ENCODE data around the gene SRPRB. TPM values are rescaled to one million over a fixed set of nuclear protein-coding genes. Genes with fewer than 3 reads are reported as not detected.

SRPRB gene
- total and polyA plus RNA-seq, 9 of the 15 experiments (the other 6 are each of a cell fraction or from before 2014, with no cell fraction given) = 29.5 to 66.0 (median 41.4) TPM

DNA sequence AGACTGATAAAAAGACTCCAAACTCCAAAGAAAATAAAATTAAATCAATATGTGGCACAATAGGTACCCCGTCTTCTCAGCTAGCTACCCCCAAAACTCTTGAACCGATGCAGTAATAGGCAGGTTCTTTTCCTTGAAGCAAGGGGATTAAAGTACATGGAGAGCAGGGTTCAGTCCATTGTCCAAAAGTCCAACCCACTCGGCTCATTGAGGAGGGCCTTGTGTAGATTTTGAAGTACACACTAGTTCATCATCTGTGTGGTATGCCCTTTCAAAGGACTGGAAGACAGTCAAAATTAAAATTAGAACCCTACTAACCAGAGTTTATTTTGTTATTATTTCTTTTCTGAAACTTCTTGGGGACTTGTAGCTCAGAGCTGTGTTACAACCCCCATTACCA is 36.1 kb upstream of the SRPRB start:
- ATAC-seq = no peak
- BruUV-seq (replicated peaks) = no TSS peak
- H3K9ac ChIP-seq (ENCODE audit: insufficient read depth in 1 of 2, low read depth in 2 of 2, low read length in 2 of 2) = no peak overlapping the region
- H3K36me3 ChIP-seq (ENCODE audit: control insufficient read depth, insufficient read depth, low read length) = no peaks in the 10 kb centered on the region
- no peaks in the 10 kb centered on the region for H4K20me1 ChIP-seq (replicated peaks; ENCODE audit: control insufficient read depth, insufficient read depth, low read length)
- TF ChIP-seq NFIX (CRISPR knock-in tag; IDR thresholded peaks at IDR 0.05; ENCODE audit: low read depth) (no peak), CBX1 (IDR thresholded peaks at IDR 0.05; ENCODE audit: low read depth) (no peak), ZKSCAN8 (CRISPR knock-in tag; IDR thresholded peaks at IDR 0.05) (no peak), TGIF2 (CRISPR knock-in tag; IDR thresholded peaks at IDR 0.05) (no peak), ZBTB1 (CRISPR knock-in tag; IDR thresholded peaks at IDR 0.05; ENCODE audit: borderline replicate concordance, low read depth) (no peak), ZNF764 (CRISPR knock-in tag; IDR thresholded peaks at IDR 0.05; ENCODE audit: low read depth) (no peak), TRIM28 (IDR thresholded peaks at IDR 0.05) (no peak), RUNX1 (IDR thresholded peaks at IDR 0.05; ENCODE audit: low read depth) (no peak), HMG20A (CRISPR knock-in tag; conservative IDR thresholded peaks at IDR 0.05) (no peak), ZNF780A (CRISPR knock-in tag; IDR thresholded peaks at IDR 0.05) (no peak)
- TF ChIP-seq, protein P1, sequence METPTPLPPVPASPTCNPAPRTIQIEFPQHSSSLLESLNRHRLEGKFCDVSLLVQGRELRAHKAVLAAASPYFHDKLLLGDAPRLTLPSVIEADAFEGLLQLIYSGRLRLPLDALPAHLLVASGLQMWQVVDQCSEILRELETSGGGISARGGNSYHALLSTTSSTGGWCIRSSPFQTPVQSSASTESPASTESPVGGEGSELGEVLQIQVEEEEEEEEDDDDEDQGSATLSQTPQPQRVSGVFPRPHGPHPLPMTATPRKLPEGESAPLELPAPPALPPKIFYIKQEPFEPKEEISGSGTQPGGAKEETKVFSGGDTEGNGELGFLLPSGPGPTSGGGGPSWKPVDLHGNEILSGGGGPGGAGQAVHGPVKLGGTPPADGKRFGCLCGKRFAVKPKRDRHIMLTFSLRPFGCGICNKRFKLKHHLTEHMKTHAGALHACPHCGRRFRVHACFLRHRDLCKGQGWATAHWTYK (CRISPR knock-in tag; IDR thresholded peaks at IDR 0.05) = no peak
- TF ChIP-seq, protein P2, sequence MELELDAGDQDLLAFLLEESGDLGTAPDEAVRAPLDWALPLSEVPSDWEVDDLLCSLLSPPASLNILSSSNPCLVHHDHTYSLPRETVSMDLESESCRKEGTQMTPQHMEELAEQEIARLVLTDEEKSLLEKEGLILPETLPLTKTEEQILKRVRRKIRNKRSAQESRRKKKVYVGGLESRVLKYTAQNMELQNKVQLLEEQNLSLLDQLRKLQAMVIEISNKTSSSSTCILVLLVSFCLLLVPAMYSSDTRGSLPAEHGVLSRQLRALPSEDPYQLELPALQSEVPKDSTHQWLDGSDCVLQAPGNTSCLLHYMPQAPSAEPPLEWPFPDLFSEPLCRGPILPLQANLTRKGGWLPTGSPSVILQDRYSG (tag; conservative IDR thresholded peaks at IDR 0.05; ENCODE audit: low read depth) = no peak
- intact Hi-C loops (cut with micrococcal nuclease) = no loop called here
- no peak overlapping the region for H3K4me3 ChIP-seq
- H3K4me2 ChIP-seq (ENCODE audit: insufficient read depth, low read length) = no peak overlapping the region
- H3K27me3 ChIP-seq (ENCODE audit: control insufficient read depth in 2 of 2, insufficient read depth in 2 of 2, low read length in 2 of 2) = peaks cover 0 to 7% of the 10 kb centered on the region in 2 experiments; a peak in 2 of 5 replicates
- no peaks in the 10 kb centered on the region for H3K79me2 ChIP-seq (ENCODE audit: control insufficient read depth, insufficient read depth, low read length)
- 8% methylated on average over 3 of the region's 3 CpGs for WGBS (ENCODE audit: insufficient coverage, low coverage, missing lambda C conversion rate)
- no peaks in the 10 kb centered on the region for H3K9me3 ChIP-seq (replicated peaks; ENCODE audit: control insufficient read depth, insufficient read depth, low read depth, low read length)
- in situ Hi-C loops (cut with MboI) = no loop called here
- no peaks in the 10 kb centered on the region for H3K9me1 ChIP-seq (ENCODE audit: control insufficient read depth, insufficient read depth, low read length)
- ChIA-PET CTCF (ENCODE audit: low intra/inter-chr PET ratio) (no interaction called here), POLR2A (interaction anchor here (0.6 kb wide), 1 partner anchor 19 kb away, joined by 3 read pairs; no protein-coding TSS in a partner anchor)
- H2AFZ ChIP-seq (ENCODE audit: low read depth, low read length) = no peak overlapping the region
- no peak for DNase-seq (ENCODE audit: extremely low read depth in 1 of 4, low spot score in 3 of 4)
- no peak for FAIRE-seq
- H3K4me1 ChIP-seq (replicated peaks in 1 of 2; ENCODE audit: control insufficient read depth in 2 of 2, insufficient read depth in 2 of 2, low read length in 2 of 2) = no peaks in the 10 kb centered on the region
- H3K27ac ChIP-seq (ENCODE audit: extremely low read depth, low read depth, low read length) = no peak overlapping the region
